Measurements from ENCODE around the gene EIF3K. TPM values are rescaled to one million over a fixed set of nuclear protein-coding genes. Genes with fewer than 3 reads are reported as not detected.
A peak's percentile ranks its signal among the peaks of the same experiment; 100 is the strongest.

Gene EIF3K
- total RNA-seq, 2 donors from 2014 or later, result 303 to 334 TPM

DNA sequence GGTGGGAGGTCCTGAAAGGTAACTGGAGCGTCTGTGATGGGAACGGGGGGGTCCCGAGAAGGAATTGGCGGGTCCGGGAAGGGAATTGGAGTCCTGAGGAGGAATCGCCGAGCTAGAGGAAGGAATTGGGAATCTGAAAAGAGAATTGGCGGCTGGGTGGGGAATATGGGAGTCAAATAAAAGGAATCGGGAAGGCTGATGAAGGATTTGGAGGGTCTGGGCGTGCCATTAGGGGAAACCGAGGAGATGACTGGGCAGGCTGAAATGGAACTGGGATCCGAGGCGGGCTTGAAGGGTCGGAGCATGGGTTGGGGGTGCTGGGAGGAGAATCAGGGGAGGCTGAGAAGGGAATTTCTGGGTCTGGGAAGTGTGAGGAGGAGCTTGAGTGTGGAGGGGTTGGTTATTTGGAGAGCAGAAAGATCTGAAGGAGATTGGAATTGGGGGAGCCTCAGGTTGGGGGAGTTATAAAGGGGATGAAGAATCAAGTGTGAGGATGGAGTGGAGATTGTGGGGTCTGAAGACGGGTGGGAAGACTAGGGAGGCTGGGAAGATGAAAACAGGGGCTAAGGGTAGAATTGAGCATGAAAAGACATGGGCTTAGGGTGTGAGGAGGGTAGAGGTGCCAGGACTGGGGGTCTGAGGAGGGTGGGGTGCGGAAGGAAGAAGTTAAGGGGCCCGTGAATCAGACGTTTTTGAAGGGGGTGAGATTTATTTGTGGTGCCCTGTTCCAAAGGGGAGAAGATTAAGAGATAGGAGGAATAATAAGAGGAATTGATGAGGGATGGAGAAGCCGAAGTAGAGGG lies 29.2 kb downstream of the EIF3K start:
- H3K27me3 Mint-ChIP-seq (ENCODE audit: insufficient read depth), result no peaks in the 10 kb centered on the region
- Histone ChIP-seq H3K27me3 (ENCODE audit: control insufficient read depth, insufficient read depth, low read length, poor library complexity, severe bottlenecking) (no peaks in the 10 kb centered on the region), H3K9me3 (ENCODE audit: control insufficient read depth, low read length) (no peaks in the 10 kb centered on the region), H3K4me1 (ENCODE audit: control insufficient read depth, insufficient read depth, low read length) (peaks cover 10% of the 10 kb centered on the region), H3K36me3 (ENCODE audit: control insufficient read depth, insufficient read depth, low read length) (peaks cover 7% of the 10 kb centered on the region), H3K27ac (ENCODE audit: low read depth, low read length) (peak overlapping the region; percentile 52), H3K4me3 (ENCODE audit: low read length) (peak overlapping the region; percentile 99), H3K9ac (ENCODE audit: extremely low read depth, low read length, poor library complexity, severe bottlenecking) (peak overlapping the region; percentile 71)
- H3K36me3 Mint-ChIP-seq (ENCODE audit: low read depth), result no peaks in the 10 kb centered on the region
- DNase-seq, result peak; percentile 61
- peak overlapping the region; percentile 100 for H3K4me3 Mint-ChIP-seq
- H3K9me3 Mint-ChIP-seq, result no peaks in the 10 kb centered on the region
- H3K27ac Mint-ChIP-seq, result peak overlapping the region; percentile 90
- 0% methylated on average over 17 to 19 of the region's 19 CpGs for WGBS, 2 experiments (ENCODE audit: insufficient coverage in 1 of 2, insufficient read length in 1 of 2)
- TF ChIP-seq, protein P1, sequence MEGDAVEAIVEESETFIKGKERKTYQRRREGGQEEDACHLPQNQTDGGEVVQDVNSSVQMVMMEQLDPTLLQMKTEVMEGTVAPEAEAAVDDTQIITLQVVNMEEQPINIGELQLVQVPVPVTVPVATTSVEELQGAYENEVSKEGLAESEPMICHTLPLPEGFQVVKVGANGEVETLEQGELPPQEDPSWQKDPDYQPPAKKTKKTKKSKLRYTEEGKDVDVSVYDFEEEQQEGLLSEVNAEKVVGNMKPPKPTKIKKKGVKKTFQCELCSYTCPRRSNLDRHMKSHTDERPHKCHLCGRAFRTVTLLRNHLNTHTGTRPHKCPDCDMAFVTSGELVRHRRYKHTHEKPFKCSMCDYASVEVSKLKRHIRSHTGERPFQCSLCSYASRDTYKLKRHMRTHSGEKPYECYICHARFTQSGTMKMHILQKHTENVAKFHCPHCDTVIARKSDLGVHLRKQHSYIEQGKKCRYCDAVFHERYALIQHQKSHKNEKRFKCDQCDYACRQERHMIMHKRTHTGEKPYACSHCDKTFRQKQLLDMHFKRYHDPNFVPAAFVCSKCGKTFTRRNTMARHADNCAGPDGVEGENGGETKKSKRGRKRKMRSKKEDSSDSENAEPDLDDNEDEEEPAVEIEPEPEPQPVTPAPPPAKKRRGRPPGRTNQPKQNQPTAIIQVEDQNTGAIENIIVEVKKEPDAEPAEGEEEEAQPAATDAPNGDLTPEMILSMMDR (conservative IDR thresholded peaks at IDR 0.05), result no peak
- H3K4me1 Mint-ChIP-seq, result peaks cover 41% of the 10 kb centered on the region

DNA sequence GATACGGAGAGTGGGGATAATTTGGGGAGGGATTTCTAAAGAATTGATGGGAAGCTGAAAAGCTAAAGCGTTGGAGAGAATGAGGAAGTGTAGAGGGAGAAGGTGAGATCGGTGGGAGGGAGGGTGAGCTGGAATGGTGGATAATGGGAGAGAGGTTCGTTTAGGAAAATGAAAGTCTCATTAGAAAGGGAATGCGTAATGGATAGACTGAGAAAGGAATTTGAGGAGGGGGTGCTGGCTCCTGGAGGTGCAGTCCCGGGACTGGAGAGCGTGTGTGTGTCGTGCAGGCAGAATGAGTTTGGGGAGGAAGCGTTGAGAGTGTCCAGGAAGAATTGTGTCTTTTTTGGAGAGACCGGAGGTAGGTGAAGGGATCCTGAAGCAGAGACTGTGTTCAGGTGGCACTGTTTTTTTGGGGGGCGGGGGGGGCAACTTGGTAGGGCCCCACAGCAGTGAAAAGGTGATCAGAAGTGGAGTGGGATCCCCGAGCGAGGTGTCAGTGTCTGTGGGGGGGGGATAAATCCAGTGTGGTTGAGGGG lies 29.8 kb downstream of the EIF3K start:
- Histone ChIP-seq H3K27ac (ENCODE audit: low read depth, low read length) (no peak overlapping the region), H3K27me3 (ENCODE audit: control insufficient read depth, insufficient read depth, low read length, poor library complexity, severe bottlenecking) (no peaks in the 10 kb centered on the region), H3K9me3 (ENCODE audit: control insufficient read depth, low read length) (no peaks in the 10 kb centered on the region), H3K4me1 (ENCODE audit: control insufficient read depth, insufficient read depth, low read length) (peaks cover 10% of the 10 kb centered on the region), H3K4me3 (ENCODE audit: low read length) (peak overlapping the region; percentile 99), H3K36me3 (ENCODE audit: control insufficient read depth, insufficient read depth, low read length) (peaks cover 11% of the 10 kb centered on the region), H3K9ac (ENCODE audit: extremely low read depth, low read length, poor library complexity, severe bottlenecking) (peak overlapping the region; percentile 71)
- WGBS, 2 experiments (ENCODE audit: insufficient coverage in 1 of 2, insufficient read length in 1 of 2), result 2 to 4% methylated on average over 11 to 13 of the region's 13 CpGs
- TF ChIP-seq, protein P1 (conservative IDR thresholded peaks at IDR 0.05), result no peak
- Mint-ChIP-seq H3K4me1 (peaks cover 47% of the 10 kb centered on the region), H3K27me3 (ENCODE audit: insufficient read depth) (no peaks in the 10 kb centered on the region), H3K36me3 (ENCODE audit: low read depth) (no peaks in the 10 kb centered on the region), H3K4me3 (peak overlapping the region; percentile 100), H3K27ac (peak overlapping the region; percentile 90), H3K9me3 (no peaks in the 10 kb centered on the region)
- peak; percentile 49 for DNase-seq

DNA sequence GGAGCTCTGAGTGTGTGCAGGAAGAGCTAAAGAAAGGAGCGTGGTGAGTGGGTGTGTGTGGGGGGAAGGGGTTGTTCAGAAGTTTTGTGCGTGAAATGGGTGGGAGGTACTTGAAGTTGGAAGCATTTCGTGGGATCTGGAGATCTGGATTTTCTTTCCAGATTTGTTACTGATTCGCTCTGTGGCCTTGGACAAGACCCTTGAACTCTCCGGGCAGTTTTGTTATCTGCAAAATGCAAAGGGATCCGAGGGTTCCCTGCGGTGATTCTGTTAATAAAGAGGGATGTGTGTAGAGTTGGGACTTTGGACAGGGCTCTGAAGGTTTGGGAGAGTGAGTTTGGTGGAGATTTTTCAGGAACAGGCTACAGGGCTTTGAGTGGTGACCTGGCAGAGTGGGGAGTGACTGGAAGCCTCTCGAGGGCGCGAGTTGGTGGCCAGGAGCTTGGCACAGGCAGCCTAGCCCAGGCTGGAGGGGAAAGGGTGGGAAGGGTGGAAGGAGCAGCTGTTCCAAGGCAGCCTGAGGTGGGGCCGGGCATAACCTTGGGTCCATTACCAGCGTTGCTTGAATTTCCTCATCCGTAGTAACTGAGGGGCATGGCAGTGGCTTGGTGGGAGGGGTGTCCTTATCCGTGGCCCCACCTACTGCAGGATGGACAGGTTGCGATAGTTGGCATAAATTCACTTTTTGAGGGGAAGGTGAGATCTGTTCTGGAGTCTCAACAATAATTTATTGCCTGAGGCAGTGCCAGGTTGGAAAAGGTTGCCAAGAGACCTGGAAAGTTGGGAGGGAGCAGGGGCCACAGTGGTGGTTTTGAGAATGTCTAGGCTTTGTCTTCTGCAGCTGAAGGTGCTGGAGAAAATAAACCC lies 30.6 kb downstream of the EIF3K start:
- Histone ChIP-seq H3K4me1 (ENCODE audit: control insufficient read depth, insufficient read depth, low read length) (peaks cover 12% of the 10 kb centered on the region), H3K36me3 (ENCODE audit: control insufficient read depth, insufficient read depth, low read length) (peaks cover 18% of the 10 kb centered on the region), H3K4me3 (ENCODE audit: low read length) (peak overlapping the region; percentile 99), H3K9me3 (ENCODE audit: control insufficient read depth, low read length) (no peaks in the 10 kb centered on the region), H3K9ac (ENCODE audit: extremely low read depth, low read length, poor library complexity, severe bottlenecking) (peak overlapping the region; percentile 71), H3K27me3 (ENCODE audit: control insufficient read depth, insufficient read depth, low read length, poor library complexity, severe bottlenecking) (no peaks in the 10 kb centered on the region), H3K27ac (ENCODE audit: low read depth, low read length) (no peak overlapping the region)
- no peaks in the 10 kb centered on the region for H3K9me3 Mint-ChIP-seq
- peak overlapping the region; percentile 100 for H3K4me3 Mint-ChIP-seq
- TF ChIP-seq, protein P1 (conservative IDR thresholded peaks at IDR 0.05), result no peak
- DNase-seq, result peak; percentile 50
- peaks cover 52% of the 10 kb centered on the region for H3K4me1 Mint-ChIP-seq
- no peaks in the 10 kb centered on the region for H3K36me3 Mint-ChIP-seq (ENCODE audit: low read depth)
- peak overlapping the region; percentile 90 for H3K27ac Mint-ChIP-seq
- 19 to 25% methylated on average over 10 to 15 of the region's 15 CpGs for WGBS, 2 experiments (ENCODE audit: insufficient coverage in 1 of 2, insufficient read length in 1 of 2)
- H3K27me3 Mint-ChIP-seq (ENCODE audit: insufficient read depth), result no peaks in the 10 kb centered on the region
